A673 (cell line): ENCODE results near the gene FCN2.

Experiments
- CTCF ChIP-seq: fragments of 300-800, 200-600 bp; sonication (generic); conservative IDR thresholded peaks from 2 replicates; pipeline ENCODE4 v1.5.1; 2017; ENCODE audit warnings: low read depth, mild to moderate bottlenecking, antibody characterized with exemption, low read length, moderate library complexity, mixed read lengths
- EZH2 ChIP-seq: fragments of 200-600 bp; sonication (generic); IDR thresholded peaks from 2 replicates; pipeline ENCODE4 v1.6.1; 2017; ENCODE audit warnings: borderline replicate concordance, low read depth, mild to moderate bottlenecking, mixed read lengths, antibody characterized with exemption, low read length; ENCODE audit not compliant: poor library complexity, severe bottlenecking

- TF ChIP-seq CTCF: no peak
- TF ChIP-seq EZH2: no peak
Measured at GRCh38 chr9:134891713-134892112, 11.1 kb downstream of the FCN2 start.
